H1 (cell line): Measurements from ENCODE around the gene SMTN. TPM values are rescaled to one million over a fixed set of nuclear protein-coding genes. Genes with fewer than 3 reads are reported as not detected.

ENCODE experiments used
- CHD2 ChIP-seq: IDR thresholded peaks from 2 replicates; pipeline ENCODE4 v1.6.1; 2012; ENCODE audit warnings: low read length, improper control_type of control experiment
- CREB1 ChIP-seq: IDR thresholded peaks from 2 replicates; pipeline ENCODE4 v1.6.1; 2012; ENCODE audit warnings: inconsistent platforms
- E2F6 ChIP-seq: IDR thresholded peaks from 2 replicates; pipeline ENCODE4 v1.6.1; 2012; ENCODE audit warnings: inconsistent platforms
- GABPA ChIP-seq: IDR thresholded peaks from 2 replicates; pipeline ENCODE4 v1.6.1; 2011; ENCODE audit warnings: mild to moderate bottlenecking, low read length, moderate library complexity, borderline replicate concordance; ENCODE audit not compliant: insufficient read depth
- JUND ChIP-seq: IDR thresholded peaks from 2 replicates; pipeline ENCODE4 v1.6.1; 2011; ENCODE audit warnings: mild to moderate bottlenecking, improper control_type of control experiment, low read length
- KDM5A ChIP-seq: fragments of 200-600 bp; IDR thresholded peaks from 2 replicates; pipeline ENCODE4 v1.7.1; 2012; ENCODE audit warnings: mild to moderate bottlenecking, low read length, inconsistent platforms, mixed read lengths
- MAX ChIP-seq: IDR thresholded peaks from 2 replicates; pipeline ENCODE4 v1.6.1; 2012; ENCODE audit warnings: inconsistent platforms
- RFX5 ChIP-seq: IDR thresholded peaks from 2 replicates; pipeline ENCODE4 v1.6.1; 2011; ENCODE audit warnings: low read depth, low read length, improper control_type of control experiment, borderline replicate concordance
- SAP30 ChIP-seq: fragments of 300-600 bp; sonication (generic); IDR thresholded peaks from 2 replicates; pipeline ENCODE4 v1.7.1; 2012; ENCODE audit warnings: low read length, moderate library complexity, mild to moderate bottlenecking, inconsistent platforms; ENCODE audit not compliant: insufficient read depth, insufficient replicate concordance
- SIN3A ChIP-seq, 2 experiments: IDR thresholded peaks in 1 of 2; conservative IDR thresholded peaks in 1 of 2; 2 replicates each; pipeline ENCODE4 v1.6.1; 2011 to 2012; ENCODE audit warnings: low read length in 2 of 2, improper control_type of control experiment in 1 of 2, low read depth in 1 of 2, mild to moderate bottlenecking in 1 of 2
- TCF12 ChIP-seq: IDR thresholded peaks from 2 replicates; pipeline ENCODE4 v1.6.1; 2011; ENCODE audit warnings: low read depth, mild to moderate bottlenecking, low read length
- ZNF274 ChIP-seq: IDR thresholded peaks from 2 replicates; pipeline ENCODE4 v1.7.0; 2012; ENCODE audit warnings: low read length, borderline replicate concordance; ENCODE audit errors: extremely low read depth
- polyA plus RNA-seq, 7 experiments: library from polyadenylated mRNA; depleted of rRNA in 3 of 7; stranded (reverse) in 5 of 7; unstranded in 2 of 7; fragments of >200 nt in 5 of 7; fragments of 200-250 nt in 2 of 7; gene quantifications; 1 replicate in 5 of 7; 2 replicates in 1 of 7; 4 replicates in 1 of 7; pipeline versions ENCODE4 v1.2.1 to v1.2.3, GENCODE V29; 2011 to 2013; ENCODE audit warnings: missing spikeins in 2 of 7, mixed read lengths in 2 of 7
- total RNA-seq: library from RNA; stranded (reverse); fragmentation: NEBNext Ultra II Directional; extraction: Animal tissue kit (Norgen Biotek cat#: 25700); gene quantifications from 2 replicates; pipeline ENCODE4 v1.2.1, GENCODE V29; 2021

SMTN gene
- total and polyA plus RNA-seq, 2 of the 8 experiments (the other 6 are each of a cell fraction or from before 2014, with no cell fraction given), result 12.3 to 20.8 TPM

- peak; percentile 19; the same call in 1 of the 2 replicates for TF ChIP-seq E2F6
- no peak for TF ChIP-seq KDM5A
- no peak for TF ChIP-seq RFX5
- TF ChIP-seq TCF12, result no peak
- TF ChIP-seq SIN3A (conservative IDR thresholded peaks at IDR 0.05 in 1 of 2, IDR thresholded peaks at IDR 0.05 in 1 of 2; ENCODE audit: low read depth in 1 of 2, low read length in 2 of 2), result no peak; a peak in 1 of 4 replicates
- peak; percentile 67; the same call in 1 of the 2 replicates for TF ChIP-seq CREB1
- no peak for TF ChIP-seq MAX
- TF ChIP-seq JUND, result no peak
- no peak for TF ChIP-seq GABPA
- no peak for TF ChIP-seq SAP30
- TF ChIP-seq CHD2, result no peak
- no peak for TF ChIP-seq ZNF274
These were observed at the start of gene SMTN (continued) for GRCh38 chr22:31080848-31081649.
